ENCODE data around the gene CD46.
"Not testable (repeated sequence)": the region's sequence is repeated elsewhere in the genome, so short reads cannot be mapped to it uniquely, and the experiment has no call there.

The CD46 gene

GRCh38 chr1:207751463-207751789, 428 bp upstream of the CD46 start:
- DNase-seq (ENCODE audit: low spot score): not testable (repeated sequence)

GRCh38 chr1:207752456-207752998, 673 bp downstream of the CD46 start:
- DNase-seq (ENCODE audit: low spot score): peak; percentile 11

- no peak for DNase-seq (ENCODE audit: low spot score)
Measured at GRCh38 chr1:207753611-207754010, 1.8 kb downstream of the CD46 start.

GRCh38 chr1:207754011-207754410, 2.2 kb downstream of the CD46 start:
- no peak for DNase-seq (ENCODE audit: low spot score)

- no peak for DNase-seq (ENCODE audit: low spot score)
Measured at GRCh38 chr1:207754974-207755700, 3.3 kb downstream of the CD46 start.

- no peak for DNase-seq (ENCODE audit: low spot score)
Measured at GRCh38 chr1:207755846-207756693, 4.2 kb downstream of the CD46 start.

- no peak for DNase-seq (ENCODE audit: low spot score)
Measured at GRCh38 chr1:207762622-207763021, 10.8 kb downstream of the CD46 start.

GRCh38 chr1:207763091-207763490, 11.2 kb downstream of the CD46 start:
- DNase-seq (ENCODE audit: low spot score): no peak

- no peak for DNase-seq (ENCODE audit: low spot score)
Measured at GRCh38 chr1:207763972-207764371, 12.1 kb downstream of the CD46 start.

- DNase-seq (ENCODE audit: low spot score): no peak
Measured at GRCh38 chr1:207766569-207766968, 14.7 kb downstream of the CD46 start.

- DNase-seq (ENCODE audit: low spot score): not testable (repeated sequence)
Measured at GRCh38 chr1:207770514-207770913, 18.7 kb downstream of the CD46 start.

GRCh38 chr1:207776045-207776444, 24.2 kb downstream of the CD46 start:
- not testable (repeated sequence) for DNase-seq (ENCODE audit: low spot score)

- DNase-seq (ENCODE audit: low spot score): not testable (repeated sequence)
Measured at GRCh38 chr1:207777412-207777811, 25.6 kb downstream of the CD46 start.

GRCh38 chr1:207779008-207779407, 27.2 kb downstream of the CD46 start:
- no peak for DNase-seq (ENCODE audit: low spot score)

- no peak for DNase-seq (ENCODE audit: low spot score)
Measured at GRCh38 chr1:207781312-207781711, 29.5 kb downstream of the CD46 start.

- DNase-seq (ENCODE audit: low spot score): no peak
Measured at GRCh38 chr1:207787776-207788175, 35.9 kb downstream of the CD46 start.

- no peak for DNase-seq (ENCODE audit: low spot score)
Measured at GRCh38 chr1:207789386-207789785, 37.5 kb downstream of the CD46 start.

- no peak for DNase-seq (ENCODE audit: low spot score)
Measured at GRCh38 chr1:207789792-207790787, 38.2 kb downstream of the CD46 start.

GRCh38 chr1:207791290-207791689, 39.4 kb downstream of the CD46 start:
- no peak for DNase-seq (ENCODE audit: low spot score)

GRCh38 chr1:207793327-207793726, 41.5 kb downstream of the CD46 start:
- DNase-seq (ENCODE audit: low spot score): no peak

GRCh38 chr1:207794861-207795260, 43.0 kb downstream of the CD46 start:
- DNase-seq (ENCODE audit: low spot score): no peak
